GM23338 (cell line): ENCODE measurements around the gene MED16. TPM values are rescaled to one million over a fixed set of nuclear protein-coding genes. Genes with fewer than 3 reads are reported as not detected.

Experiments
- ATAC-seq: fragments of 200-7000 bp; cut with Tn5 transposase; 3 replicates; pipeline ENCODE4 v1.9.1; 2020
- DNase-seq: peaks from one replicate; pipeline ENCODE4 v3.0.0-alpha.2; 2015; ENCODE audit warnings: low spot score
- H2AFZ ChIP-seq: fragments of 200-600 bp; sonication (generic); 2 replicates; pipeline ENCODE4 v1.8.0; 2016; ENCODE audit warnings: antibody characterized with exemption, mild to moderate bottlenecking, moderate library complexity
- H3F3A ChIP-seq: fragments of 200-600 bp; sonication (generic); replicated peaks from 2 replicates; pipeline ENCODE4 v1.8.0; 2017; ENCODE audit warnings: antibody characterized with exemption, mixed run types, low read depth
- H3K27ac ChIP-seq: fragments of 200-600 bp; sonication (generic); 2 replicates; pipeline ENCODE4 v1.6.1; 2016; ENCODE audit warnings: low read depth
- H3K27me3 ChIP-seq: fragments of 200-600 bp; sonication (generic); 2 replicates; pipeline ENCODE4 v1.8.0; 2016; ENCODE audit warnings: mild to moderate bottlenecking, mixed run types, moderate library complexity; ENCODE audit not compliant: insufficient read depth
- H3K36me3 ChIP-seq: fragments of 200-600 bp; sonication (generic); 2 replicates; pipeline ENCODE4 v1.8.0; 2016; ENCODE audit warnings: mild to moderate bottlenecking; ENCODE audit not compliant: insufficient read depth
- H3K4me1 ChIP-seq: fragments of 200-600 bp; sonication (generic); 2 replicates; pipeline ENCODE4 v1.8.0; 2016; ENCODE audit warnings: mild to moderate bottlenecking, moderate library complexity; ENCODE audit not compliant: insufficient read depth
- H3K4me2 ChIP-seq: fragments of 200-600 bp; sonication (generic); 2 replicates; pipeline ENCODE4 v1.7.1; 2017; ENCODE audit warnings: mixed run types
- H3K4me3 ChIP-seq: fragments of 200-600 bp; sonication (generic); 2 replicates; pipeline ENCODE4 v1.6.1; 2016; ENCODE audit warnings: mixed run types
- H3K79me2 ChIP-seq: fragments of 200-600 bp; sonication (generic); replicated peaks from 2 replicates; pipeline ENCODE4 v1.8.0; 2017; ENCODE audit warnings: mild to moderate bottlenecking; ENCODE audit not compliant: insufficient read depth
- H3K9me2 ChIP-seq: fragments of 200-600 bp; sonication (generic); 2 replicates; pipeline ENCODE4 v1.8.0; 2017; ENCODE audit not compliant: insufficient read depth
- H4K20me1 ChIP-seq: fragments of 200-600 bp; sonication (generic); replicated peaks from 2 replicates; pipeline ENCODE4 v1.8.0; 2017; ENCODE audit warnings: mild to moderate bottlenecking; ENCODE audit not compliant: insufficient read depth
- H3K27ac Mint-ChIP-seq: 2 replicates; pipeline ENCODE4 v1.8.0; 2020; ENCODE audit warnings: inconsistent platforms, mild to moderate bottlenecking, moderate library complexity, mixed read lengths
- H3K27me3 Mint-ChIP-seq: 3 replicates; pipeline ENCODE4 v1.8.0; 2022; ENCODE audit warnings: low read depth, mild to moderate bottlenecking, moderate library complexity, mixed read lengths, inconsistent platforms; ENCODE audit not compliant: insufficient read depth, poor library complexity
- H3K36me3 Mint-ChIP-seq: 3 replicates; pipeline ENCODE4 v1.8.0; 2021; ENCODE audit warnings: low read depth, mild to moderate bottlenecking, inconsistent platforms, moderate library complexity, mixed read lengths
- H3K4me1 Mint-ChIP-seq: 3 replicates; pipeline ENCODE4 v1.8.0; 2020; ENCODE audit warnings: mild to moderate bottlenecking, inconsistent platforms, mixed read lengths
- H3K4me3 Mint-ChIP-seq: 3 replicates; pipeline ENCODE4 v1.8.0; 2021; ENCODE audit warnings: moderate library complexity, mild to moderate bottlenecking, inconsistent platforms, mixed read lengths
- H3K9me3 Mint-ChIP-seq: 3 replicates; pipeline ENCODE4 v1.8.0; 2020; ENCODE audit warnings: moderate library complexity, mild to moderate bottlenecking, inconsistent platforms, mixed read lengths
- EZH2 ChIP-seq: fragments of 200-600 bp; sonication (generic); IDR thresholded peaks from one replicate; pipeline ENCODE4 v1.8.0; 2017; ENCODE audit warnings: antibody characterized with exemption, mild to moderate bottlenecking, low read depth; ENCODE audit not compliant: unreplicated experiment
- NANOG ChIP-seq: IDR thresholded peaks from 2 replicates; pipeline ENCODE4 v1.6.1; 2016; ENCODE audit warnings: antibody characterized with exemption, borderline replicate concordance
- polyA plus RNA-seq: library from polyadenylated mRNA; unstranded; fragments of >200 nt; fragmentation: Nextera tagmentation; extraction: Ambion mirVana; gene quantifications from 2 replicates; pipeline ENCODE4 v1.2.1, GENCODE V29; 2016
- total RNA-seq: library from RNA; depleted of rRNA; stranded (reverse); fragments of >200 nt; shearing (Covaris generic); gene quantifications from 2 replicates; pipeline ENCODE4 v1.2.3, GENCODE V29; 2014
- TF ChIP-seq, protein P1 (sequence below): fragments of 250-450 bp; sonication (Bioruptor Pico); IDR thresholded peaks from 2 replicates; pipeline ENCODE4 v1.5.0; 2020; ENCODE audit warnings: mild to moderate bottlenecking, moderate library complexity
- TF ChIP-seq, protein P2 (sequence below), 2 experiments: fragments of 200-600 bp in 1 of 2; sonication (generic) in 1 of 2; conservative IDR thresholded peaks; 2 replicates each; pipeline versions ENCODE4 v1.5.1 to v1.6.1; 2016 to 2017; ENCODE audit warnings: antibody characterized with exemption in 2 of 2, low read depth in 2 of 2, mild to moderate bottlenecking in 2 of 2, moderate library complexity in 1 of 2

The MED16 gene
- total and polyA plus RNA-seq, 2 experiments from 2014 or later, result 52.7 to 73.6 TPM

DNA sequence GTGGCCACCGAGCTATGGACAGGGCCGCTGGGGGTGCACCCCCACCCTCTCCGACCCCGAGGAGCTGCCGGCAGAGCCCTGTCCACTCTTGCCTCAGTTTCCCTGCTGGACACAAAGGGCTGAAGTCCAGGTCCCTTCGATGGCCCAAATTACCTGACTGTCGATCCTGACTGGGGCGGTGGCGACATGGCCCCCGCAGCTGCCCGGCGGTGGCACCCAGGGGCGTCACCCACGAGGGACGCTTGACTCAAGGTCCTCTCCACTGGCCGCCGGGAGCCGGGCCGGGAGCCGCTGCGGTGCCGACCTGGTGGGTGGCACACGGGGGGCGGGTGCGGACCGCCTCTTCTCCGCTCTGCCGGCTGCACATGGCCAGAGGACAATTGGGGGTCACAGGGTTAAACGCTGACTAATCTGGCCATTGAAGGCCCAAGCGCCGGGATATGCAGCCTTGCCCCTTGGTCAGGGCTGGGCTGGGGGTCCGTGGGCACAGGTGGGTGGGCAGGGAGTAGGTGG lies 49.2 kb upstream of the MED16 start (continued):
- TF ChIP-seq, protein P1, sequence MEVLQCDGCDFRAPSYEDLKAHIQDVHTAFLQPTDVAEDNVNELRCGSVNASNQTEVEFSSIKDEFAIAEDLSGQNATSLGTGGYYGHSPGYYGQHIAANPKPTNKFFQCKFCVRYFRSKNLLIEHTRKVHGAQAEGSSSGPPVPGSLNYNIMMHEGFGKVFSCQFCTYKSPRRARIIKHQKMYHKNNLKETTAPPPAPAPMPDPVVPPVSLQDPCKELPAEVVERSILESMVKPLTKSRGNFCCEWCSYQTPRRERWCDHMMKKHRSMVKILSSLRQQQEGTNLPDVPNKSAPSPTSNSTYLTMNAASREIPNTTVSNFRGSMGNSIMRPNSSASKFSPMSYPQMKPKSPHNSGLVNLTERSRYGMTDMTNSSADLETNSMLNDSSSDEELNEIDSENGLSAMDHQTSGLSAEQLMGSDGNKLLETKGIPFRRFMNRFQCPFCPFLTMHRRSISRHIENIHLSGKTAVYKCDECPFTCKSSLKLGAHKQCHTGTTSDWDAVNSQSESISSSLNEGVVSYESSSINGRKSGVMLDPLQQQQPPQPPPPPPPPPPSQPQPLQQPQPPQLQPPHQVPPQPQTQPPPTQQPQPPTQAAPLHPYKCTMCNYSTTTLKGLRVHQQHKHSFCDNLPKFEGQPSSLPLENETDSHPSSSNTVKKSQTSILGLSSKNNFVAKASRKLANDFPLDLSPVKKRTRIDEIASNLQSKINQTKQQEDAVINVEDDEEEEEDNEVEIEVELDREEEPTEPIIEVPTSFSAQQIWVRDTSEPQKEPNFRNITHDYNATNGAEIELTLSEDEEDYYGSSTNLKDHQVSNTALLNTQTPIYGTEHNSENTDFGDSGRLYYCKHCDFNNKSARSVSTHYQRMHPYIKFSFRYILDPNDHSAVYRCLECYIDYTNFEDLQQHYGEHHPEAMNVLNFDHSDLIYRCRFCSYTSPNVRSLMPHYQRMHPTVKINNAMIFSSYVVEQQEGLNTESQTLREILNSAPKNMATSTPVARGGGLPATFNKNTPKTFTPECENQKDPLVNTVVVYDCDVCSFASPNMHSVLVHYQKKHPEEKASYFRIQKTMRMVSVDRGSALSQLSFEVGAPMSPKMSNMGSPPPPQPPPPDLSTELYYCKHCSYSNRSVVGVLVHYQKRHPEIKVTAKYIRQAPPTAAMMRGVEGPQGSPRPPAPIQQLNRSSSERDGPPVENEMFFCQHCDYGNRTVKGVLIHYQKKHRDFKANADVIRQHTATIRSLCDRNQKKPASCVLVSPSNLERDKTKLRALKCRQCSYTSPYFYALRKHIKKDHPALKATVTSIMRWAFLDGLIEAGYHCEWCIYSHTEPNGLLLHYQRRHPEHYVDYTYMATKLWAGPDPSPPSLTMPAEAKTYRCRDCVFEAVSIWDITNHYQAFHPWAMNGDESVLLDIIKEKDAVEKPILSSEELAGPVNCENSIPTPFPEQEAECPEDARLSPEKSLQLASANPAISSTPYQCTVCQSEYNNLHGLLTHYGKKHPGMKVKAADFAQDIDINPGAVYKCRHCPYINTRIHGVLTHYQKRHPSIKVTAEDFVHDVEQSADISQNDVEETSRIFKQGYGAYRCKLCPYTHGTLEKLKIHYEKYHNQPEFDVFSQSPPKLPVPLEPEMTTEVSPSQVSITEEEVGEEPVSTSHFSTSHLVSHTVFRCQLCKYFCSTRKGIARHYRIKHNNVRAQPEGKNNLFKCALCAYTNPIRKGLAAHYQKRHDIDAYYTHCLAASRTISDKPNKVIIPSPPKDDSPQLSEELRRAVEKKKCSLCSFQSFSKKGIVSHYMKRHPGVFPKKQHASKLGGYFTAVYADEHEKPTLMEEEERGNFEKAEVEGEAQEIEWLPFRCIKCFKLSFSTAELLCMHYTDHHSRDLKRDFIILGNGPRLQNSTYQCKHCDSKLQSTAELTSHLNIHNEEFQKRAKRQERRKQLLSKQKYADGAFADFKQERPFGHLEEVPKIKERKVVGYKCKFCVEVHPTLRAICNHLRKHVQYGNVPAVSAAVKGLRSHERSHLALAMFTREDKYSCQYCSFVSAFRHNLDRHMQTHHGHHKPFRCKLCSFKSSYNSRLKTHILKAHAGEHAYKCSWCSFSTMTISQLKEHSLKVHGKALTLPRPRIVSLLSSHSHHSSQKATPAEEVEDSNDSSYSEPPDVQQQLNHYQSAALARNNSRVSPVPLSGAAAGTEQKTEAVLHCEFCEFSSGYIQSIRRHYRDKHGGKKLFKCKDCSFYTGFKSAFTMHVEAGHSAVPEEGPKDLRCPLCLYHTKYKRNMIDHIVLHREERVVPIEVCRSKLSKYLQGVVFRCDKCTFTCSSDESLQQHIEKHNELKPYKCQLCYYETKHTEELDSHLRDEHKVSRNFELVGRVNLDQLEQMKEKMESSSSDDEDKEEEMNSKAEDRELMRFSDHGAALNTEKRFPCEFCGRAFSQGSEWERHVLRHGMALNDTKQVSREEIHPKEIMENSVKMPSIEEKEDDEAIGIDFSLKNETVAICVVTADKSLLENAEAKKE, result no peak
- TF ChIP-seq, protein P2, sequence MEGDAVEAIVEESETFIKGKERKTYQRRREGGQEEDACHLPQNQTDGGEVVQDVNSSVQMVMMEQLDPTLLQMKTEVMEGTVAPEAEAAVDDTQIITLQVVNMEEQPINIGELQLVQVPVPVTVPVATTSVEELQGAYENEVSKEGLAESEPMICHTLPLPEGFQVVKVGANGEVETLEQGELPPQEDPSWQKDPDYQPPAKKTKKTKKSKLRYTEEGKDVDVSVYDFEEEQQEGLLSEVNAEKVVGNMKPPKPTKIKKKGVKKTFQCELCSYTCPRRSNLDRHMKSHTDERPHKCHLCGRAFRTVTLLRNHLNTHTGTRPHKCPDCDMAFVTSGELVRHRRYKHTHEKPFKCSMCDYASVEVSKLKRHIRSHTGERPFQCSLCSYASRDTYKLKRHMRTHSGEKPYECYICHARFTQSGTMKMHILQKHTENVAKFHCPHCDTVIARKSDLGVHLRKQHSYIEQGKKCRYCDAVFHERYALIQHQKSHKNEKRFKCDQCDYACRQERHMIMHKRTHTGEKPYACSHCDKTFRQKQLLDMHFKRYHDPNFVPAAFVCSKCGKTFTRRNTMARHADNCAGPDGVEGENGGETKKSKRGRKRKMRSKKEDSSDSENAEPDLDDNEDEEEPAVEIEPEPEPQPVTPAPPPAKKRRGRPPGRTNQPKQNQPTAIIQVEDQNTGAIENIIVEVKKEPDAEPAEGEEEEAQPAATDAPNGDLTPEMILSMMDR (conservative IDR thresholded peaks at IDR 0.05; ENCODE audit: low read depth in 2 of 2), result no peak
- TF ChIP-seq NANOG (no peak), EZH2 (no peak)

DNA sequence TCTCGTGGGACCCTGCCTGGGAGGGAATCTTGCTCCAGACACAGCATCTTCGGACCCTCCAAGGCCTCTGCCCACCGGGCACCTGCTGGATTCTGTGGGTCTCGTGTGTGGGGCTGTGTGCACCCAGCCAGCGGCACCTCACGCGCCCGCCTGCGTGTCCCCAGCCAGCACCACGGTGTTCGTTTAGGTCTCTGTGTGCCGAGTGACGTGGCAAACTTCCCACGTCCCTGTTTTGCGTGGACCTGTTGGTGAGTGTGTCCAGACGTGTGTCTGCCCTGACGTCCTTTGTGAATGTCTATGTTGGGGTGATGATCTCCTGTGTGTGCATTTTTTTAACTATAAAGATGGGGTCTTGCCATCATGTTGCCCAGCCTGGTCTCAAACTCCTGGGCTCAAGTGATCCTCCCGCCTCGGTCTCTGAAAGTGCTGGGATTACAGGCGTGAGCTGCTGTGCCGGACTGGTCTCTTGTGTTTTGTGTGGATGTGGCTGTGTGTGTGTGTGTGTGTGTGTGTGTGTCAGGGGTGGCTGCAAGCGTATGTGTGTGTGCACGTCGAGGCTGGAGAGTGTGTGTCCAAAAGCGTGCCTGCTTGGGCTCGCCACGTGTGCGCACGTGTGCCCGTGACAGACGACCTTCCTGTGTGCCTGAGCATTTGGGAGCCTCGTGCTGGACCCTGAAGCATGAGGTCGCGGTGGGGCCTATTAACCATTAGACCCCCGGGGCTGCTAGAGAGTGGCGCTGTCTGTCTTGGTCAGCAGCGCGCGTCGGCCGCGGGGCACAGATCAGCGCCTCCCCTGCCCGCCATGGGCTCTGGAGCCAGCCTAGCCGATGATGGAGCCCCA lies 48.5 kb upstream of the MED16 start:
- H3K4me1 Mint-ChIP-seq, result no peaks in the 10 kb centered on the region; the same call in 2 of the 3 replicates
- Histone ChIP-seq H3K9me2 (no peaks in the 10 kb centered on the region), H3K4me1 (no peaks in the 10 kb centered on the region), H4K20me1 (peaks cover 3% of the 10 kb centered on the region), H3K27ac (no peak overlapping the region), H2AFZ (no peak overlapping the region), H3K27me3 (no peaks in the 10 kb centered on the region), H3K79me2 (peaks cover 58% of the 10 kb centered on the region), H3K36me3 (no peaks in the 10 kb centered on the region), H3K4me3 (no peak overlapping the region), H3K4me2 (no peak overlapping the region), H3F3A (0 out of 2 replicates have a peak, but pooled peaks cover 3% of the 10 kb centered on the region)
- TF ChIP-seq, protein P1, result no peak
- H3K27ac Mint-ChIP-seq, result peak overlapping the region; percentile 35; the same call in 1 of the 2 replicates
- ATAC-seq, result no peak
- DNase-seq, result no peak
- H3K36me3 Mint-ChIP-seq, result peaks cover 43% of the 10 kb centered on the region
- peaks cover 18% of the 10 kb centered on the region for H3K27me3 Mint-ChIP-seq
- H3K9me3 Mint-ChIP-seq, result peaks cover 2% of the 10 kb centered on the region; the same call in 2 of the 3 replicates
- H3K4me3 Mint-ChIP-seq, result no peak overlapping the region; the same call in 2 of the 3 replicates
